Loucy (cell line): ENCODE measurements around the gene CCDC187.

Experiments
- H2AFZ ChIP-seq: fragments of 200-600 bp; sonication (generic); 2 replicates; pipeline ENCODE4 v1.6.0; 2016; ENCODE audit warnings: antibody characterized with exemption, mild to moderate bottlenecking, low read length, moderate library complexity
- H3F3A ChIP-seq: fragments of 200-600 bp; 2 replicates; pipeline ENCODE4 v1.6.0; 2016; ENCODE audit warnings: antibody characterized with exemption, low read depth, mild to moderate bottlenecking
- H3K27me3 ChIP-seq: fragments of 200-600 bp; sonication (generic); 2 replicates; pipeline ENCODE4 v1.6.1; 2014; ENCODE audit warnings: low read length, mild to moderate bottlenecking; ENCODE audit not compliant: insufficient read depth, poor library complexity, severe bottlenecking
- H3K36me3 ChIP-seq: fragments of 200-600 bp; sonication (generic); 2 replicates; pipeline ENCODE4 v1.6.1; 2016; ENCODE audit warnings: low read length; ENCODE audit not compliant: insufficient read depth
- H3K4me1 ChIP-seq: fragments of 200-600 bp; sonication (generic); 2 replicates; pipeline ENCODE4 v1.5.1; 2014; ENCODE audit warnings: low read length, mild to moderate bottlenecking; ENCODE audit not compliant: insufficient read depth, poor library complexity, severe bottlenecking
- H3K4me2 ChIP-seq: fragments of 200-600 bp; sonication (generic); 2 replicates; pipeline ENCODE4 v1.6.0; 2014; ENCODE audit warnings: antibody characterized with exemption, low read length, low read depth, mild to moderate bottlenecking; ENCODE audit not compliant: poor library complexity, severe bottlenecking
- H3K4me3 ChIP-seq: fragments of 200-600 bp; sonication (generic); 2 replicates; pipeline ENCODE4 v1.5.1; 2014; ENCODE audit warnings: low read length, mild to moderate bottlenecking, mixed read lengths; ENCODE audit not compliant: poor library complexity, severe bottlenecking
- H3K79me2 ChIP-seq: fragments of 200-600 bp; sonication (generic); 2 replicates; pipeline ENCODE4 v1.6.1; 2014; ENCODE audit warnings: low read length; ENCODE audit not compliant: insufficient read depth
- H3K9ac ChIP-seq: fragments of 200-600 bp; sonication (generic); 2 replicates; pipeline ENCODE4 v1.6.0; 2014; ENCODE audit warnings: mild to moderate bottlenecking, low read depth, low read length, moderate library complexity; ENCODE audit not compliant: poor library complexity, severe bottlenecking
- H3K9me2 ChIP-seq: fragments of 200-600 bp; sonication (generic); replicated peaks from 2 replicates; pipeline ENCODE4 v1.6.1; 2016; ENCODE audit warnings: low read depth, low read length, mixed read lengths
- H3K9me3 ChIP-seq: fragments of 200-600 bp; sonication (generic); 2 replicates; pipeline ENCODE4 v1.6.1; 2014; ENCODE audit warnings: mild to moderate bottlenecking, antibody characterized with exemption, low read length, low read depth; ENCODE audit not compliant: insufficient read depth
- H4K20me1 ChIP-seq: fragments of 200-600 bp; sonication (generic); 2 replicates; pipeline ENCODE4 v1.6.0; 2014; ENCODE audit warnings: antibody characterized with exemption, low read length, mild to moderate bottlenecking; ENCODE audit not compliant: insufficient read depth, poor library complexity, severe bottlenecking
- EZH2phosphoT487 ChIP-seq: fragments of 200-600 bp; IDR thresholded peaks from 2 replicates; pipeline ENCODE4 v1.6.1; 2018; ENCODE audit warnings: antibody characterized with exemption, mild to moderate bottlenecking, moderate library complexity, borderline replicate concordance
- TF ChIP-seq, protein P1 (sequence below): fragments of 200-600 bp; sonication (generic); conservative IDR thresholded peaks from 2 replicates; pipeline ENCODE4 v1.5.1; 2014; ENCODE audit warnings: mild to moderate bottlenecking, antibody characterized with exemption, low read length

CCDC187 gene

DNA sequence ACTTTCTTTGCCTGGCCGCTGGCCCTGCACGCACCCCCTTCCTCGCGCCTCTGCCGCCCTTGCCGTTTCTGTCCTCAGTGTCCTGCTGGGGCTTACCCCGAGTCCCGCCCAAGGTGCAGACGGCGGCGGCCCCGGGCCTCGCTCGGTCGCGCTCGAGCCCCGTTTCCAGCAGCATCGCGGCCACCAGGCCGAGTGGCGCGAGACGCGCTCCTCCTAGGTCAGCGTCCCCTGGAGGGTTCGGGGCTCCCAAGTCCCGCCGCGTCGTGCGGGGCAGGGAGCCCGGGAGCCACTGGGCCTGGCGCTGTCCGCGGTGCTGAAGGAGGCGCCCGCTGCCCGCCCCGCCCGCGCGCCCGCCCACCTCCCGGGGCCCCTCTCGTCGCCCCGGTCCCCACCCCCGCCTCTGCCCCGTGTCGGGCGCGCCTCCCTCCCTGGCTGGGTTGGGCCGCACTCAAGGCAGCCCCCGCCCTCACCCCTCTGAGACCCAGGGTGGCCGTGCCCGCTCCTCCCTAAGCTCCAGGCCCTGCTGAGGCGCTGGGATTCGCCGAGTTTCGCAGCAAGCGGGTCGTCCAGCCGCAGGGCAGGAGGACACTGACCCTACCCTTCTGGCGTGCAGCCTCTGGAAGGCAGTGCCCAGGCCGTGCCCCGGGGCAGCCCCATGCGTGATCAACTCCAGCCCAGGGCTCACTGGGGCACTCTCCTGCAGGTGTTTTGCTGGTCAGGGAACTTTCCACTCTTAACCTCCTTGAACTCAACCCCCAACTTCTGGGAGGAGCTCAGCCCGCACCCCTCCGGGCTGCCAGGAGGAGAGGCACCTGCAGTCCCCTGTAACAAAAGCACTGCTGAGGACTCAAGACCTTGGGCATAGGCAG is 98.8 kb downstream of the CCDC187 start, which contains the start of gene LHX3:
LHX3 (minus strand) TSS at position 291 of the 869 bp plus-strand sequence; CDS start at position 175, 116 bp downstream.
- Histone ChIP-seq H3K9ac (no peak within 1 kb of the TSS), H3K36me3 (peaks cover 27% of the 10 kb centered on the region; the same call in 1 of the 2 replicates), H3K4me2 (no peak within 1 kb of the TSS), H3K27me3 (no peaks in the 10 kb centered on the region), H3K4me3 (no peak within 1 kb of the TSS), H3K9me3 (no peaks in the 10 kb centered on the region), H3K4me1 (no peaks in the 10 kb centered on the region), H2AFZ (no peak within 1 kb of the TSS), H3F3A (no peaks in the 10 kb centered on the region), H4K20me1 (no peaks in the 10 kb centered on the region), H3K79me2 (no peaks in the 10 kb centered on the region), H3K9me2 (no peaks in the 10 kb centered on the region)
- TF ChIP-seq, protein P1, sequence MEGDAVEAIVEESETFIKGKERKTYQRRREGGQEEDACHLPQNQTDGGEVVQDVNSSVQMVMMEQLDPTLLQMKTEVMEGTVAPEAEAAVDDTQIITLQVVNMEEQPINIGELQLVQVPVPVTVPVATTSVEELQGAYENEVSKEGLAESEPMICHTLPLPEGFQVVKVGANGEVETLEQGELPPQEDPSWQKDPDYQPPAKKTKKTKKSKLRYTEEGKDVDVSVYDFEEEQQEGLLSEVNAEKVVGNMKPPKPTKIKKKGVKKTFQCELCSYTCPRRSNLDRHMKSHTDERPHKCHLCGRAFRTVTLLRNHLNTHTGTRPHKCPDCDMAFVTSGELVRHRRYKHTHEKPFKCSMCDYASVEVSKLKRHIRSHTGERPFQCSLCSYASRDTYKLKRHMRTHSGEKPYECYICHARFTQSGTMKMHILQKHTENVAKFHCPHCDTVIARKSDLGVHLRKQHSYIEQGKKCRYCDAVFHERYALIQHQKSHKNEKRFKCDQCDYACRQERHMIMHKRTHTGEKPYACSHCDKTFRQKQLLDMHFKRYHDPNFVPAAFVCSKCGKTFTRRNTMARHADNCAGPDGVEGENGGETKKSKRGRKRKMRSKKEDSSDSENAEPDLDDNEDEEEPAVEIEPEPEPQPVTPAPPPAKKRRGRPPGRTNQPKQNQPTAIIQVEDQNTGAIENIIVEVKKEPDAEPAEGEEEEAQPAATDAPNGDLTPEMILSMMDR = no peak
- no peak for TF ChIP-seq EZH2phosphoT487

DNA sequence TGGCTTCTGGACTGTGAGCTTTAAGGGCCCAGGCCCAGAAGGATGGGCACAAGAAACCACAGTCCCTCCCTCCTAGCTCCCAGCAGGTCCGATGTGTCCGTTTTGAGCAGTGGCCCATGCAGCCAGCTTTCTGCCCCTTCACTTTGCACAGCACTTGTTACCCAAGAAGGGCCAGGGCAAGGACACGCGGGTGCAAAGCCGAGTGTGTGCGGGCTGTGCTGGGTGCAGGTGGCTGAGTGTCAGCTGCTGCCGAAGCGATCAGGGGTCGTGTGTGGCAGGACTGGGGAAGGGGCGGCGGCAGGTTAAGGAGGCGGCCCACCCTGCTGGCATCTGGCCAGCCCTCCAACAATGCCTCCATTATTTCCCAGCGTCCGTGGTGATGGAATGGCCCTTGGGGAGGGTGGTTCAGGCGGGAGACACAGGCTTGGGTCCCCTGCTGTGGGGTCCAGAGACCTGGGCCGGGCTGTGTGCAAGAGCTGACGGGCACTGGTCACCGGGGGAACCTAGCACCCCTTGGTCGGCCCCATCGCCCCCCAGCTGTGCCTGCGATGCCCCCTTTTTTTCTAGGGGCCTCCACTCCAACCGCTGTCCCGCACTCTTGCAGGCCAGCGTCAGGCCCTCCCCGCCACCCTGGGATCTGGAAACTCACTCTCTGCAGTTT is 99.6 kb downstream of the CCDC187 start:
- no peaks in the 10 kb centered on the region for H3K27me3 ChIP-seq
- H4K20me1 ChIP-seq = no peaks in the 10 kb centered on the region
- peaks cover 22% of the 10 kb centered on the region; the same call in 1 of the 2 replicates for H3K36me3 ChIP-seq
- no peaks in the 10 kb centered on the region for H3F3A ChIP-seq
- no peak overlapping the region for H3K9ac ChIP-seq
- H3K4me2 ChIP-seq = no peak overlapping the region
- no peaks in the 10 kb centered on the region for H3K9me3 ChIP-seq
- no peaks in the 10 kb centered on the region for H3K79me2 ChIP-seq
- TF ChIP-seq EZH2phosphoT487 = no peak
- TF ChIP-seq, protein P1 = no peak
- H2AFZ ChIP-seq = no peak overlapping the region
- no peaks in the 10 kb centered on the region for H3K4me1 ChIP-seq
- no peak overlapping the region for H3K4me3 ChIP-seq
- H3K9me2 ChIP-seq = no peaks in the 10 kb centered on the region

DNA sequence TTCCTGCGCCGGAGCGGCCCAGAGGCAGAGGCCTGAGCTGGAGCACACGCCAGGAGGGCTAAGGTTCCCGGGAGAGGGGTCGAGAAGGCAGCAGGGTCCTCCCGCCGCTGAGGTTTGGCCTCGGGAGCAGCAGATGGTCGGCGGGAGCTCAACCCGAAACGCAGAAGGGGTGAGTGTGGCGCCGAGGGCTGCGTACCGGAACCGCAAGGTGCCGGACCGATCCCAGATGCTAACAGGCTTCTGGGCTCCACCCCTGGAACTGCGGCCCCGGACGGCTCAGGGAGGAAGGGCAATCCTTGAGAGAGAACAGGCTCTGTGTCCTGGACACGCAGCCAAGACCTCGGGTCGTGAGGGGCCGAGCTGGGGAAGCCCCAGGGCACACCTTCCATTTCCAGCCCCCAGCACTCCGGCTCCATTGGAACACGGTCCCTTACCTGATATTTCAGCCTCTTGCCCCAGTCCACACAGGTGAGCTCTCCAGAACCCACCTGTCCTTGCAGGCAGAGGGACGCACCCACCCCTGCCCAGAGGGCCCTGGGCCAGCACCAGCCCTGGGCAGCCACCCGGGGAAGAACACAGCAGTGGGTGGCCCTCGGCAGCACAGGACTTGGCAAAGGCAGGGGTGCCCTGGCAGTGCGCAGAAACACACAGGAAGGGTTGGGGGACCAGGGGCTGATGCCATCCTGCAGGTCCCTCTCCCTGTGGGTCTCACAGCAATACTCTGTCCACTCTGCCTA is 100.3 kb downstream of the CCDC187 start:
- no peaks in the 10 kb centered on the region for H3K4me1 ChIP-seq
- H3K9me2 ChIP-seq = no peaks in the 10 kb centered on the region
- no peak overlapping the region for H2AFZ ChIP-seq
- no peak overlapping the region for H3K4me2 ChIP-seq
- no peak overlapping the region for H3K4me3 ChIP-seq
- H3K9me3 ChIP-seq = no peaks in the 10 kb centered on the region
- H4K20me1 ChIP-seq = no peaks in the 10 kb centered on the region
- peaks cover 16% of the 10 kb centered on the region; the same call in 1 of the 2 replicates for H3K36me3 ChIP-seq
- no peak overlapping the region for H3K9ac ChIP-seq
- no peaks in the 10 kb centered on the region for H3K79me2 ChIP-seq
- H3K27me3 ChIP-seq = no peaks in the 10 kb centered on the region
- TF ChIP-seq EZH2phosphoT487 = no peak
- TF ChIP-seq, protein P1 = no peak
- H3F3A ChIP-seq = no peaks in the 10 kb centered on the region
